Measurements from ENCODE around the gene BEST1. TPM values are rescaled to one million over a fixed set of nuclear protein-coding genes. Genes with fewer than 3 reads are reported as not detected.

The BEST1 gene
- total RNA-seq, 1 donor from 2014 or later, result 1.1 TPM

- H3K4me1 Mint-ChIP-seq, result peaks cover 70% of the 10 kb centered on the region
- H3K36me3 Mint-ChIP-seq, result peaks cover 8% of the 10 kb centered on the region
- H3K27me3 Mint-ChIP-seq (ENCODE audit: low read depth), result no peaks in the 10 kb centered on the region
- peak overlapping the region; percentile 97 for H3K27ac Mint-ChIP-seq
- H3K4me3 Mint-ChIP-seq, result no peak overlapping the region
- TF ChIP-seq CTCF (IDR thresholded peaks at IDR 0.05; ENCODE audit: unreplicated experiment), result no peak
- H3K9me3 Mint-ChIP-seq, result no peaks in the 10 kb centered on the region
- no peak for DNase-seq (ENCODE audit: low spot score in 2 of 2, unreplicated experiment in 2 of 2)
Measured at GRCh38 chr11:61969838-61970662, 19.9 kb downstream of the BEST1 start.

- Mint-ChIP-seq H3K27me3 (ENCODE audit: low read depth) (no peaks in the 10 kb centered on the region), H3K4me1 (peaks cover 75% of the 10 kb centered on the region), H3K4me3 (peak overlapping the region; percentile 30), H3K27ac (peak overlapping the region; percentile 96), H3K9me3 (no peaks in the 10 kb centered on the region), H3K36me3 (peaks cover under 1% of the 10 kb centered on the region)
- no peak for TF ChIP-seq CTCF (IDR thresholded peaks at IDR 0.05; ENCODE audit: unreplicated experiment)
- peak; percentile 80 to 88 for DNase-seq (ENCODE audit: low spot score in 2 of 2, unreplicated experiment in 2 of 2)
Measured at GRCh38 chr11:61971248-61972111, 21.3 kb downstream of the BEST1 start.

GRCh38 chr11:61972112-61972671 is 22.0 kb downstream of the BEST1 start:
- Mint-ChIP-seq H3K4me1 (peaks cover 78% of the 10 kb centered on the region), H3K9me3 (no peaks in the 10 kb centered on the region), H3K4me3 (peak overlapping the region; percentile 1), H3K36me3 (no peaks in the 10 kb centered on the region), H3K27ac (peak overlapping the region; percentile 96), H3K27me3 (ENCODE audit: low read depth) (no peaks in the 10 kb centered on the region)
- DNase-seq (ENCODE audit: low spot score in 2 of 2, unreplicated experiment in 2 of 2), result peak in 1 of 2 experiments; percentile 39
- no peak for TF ChIP-seq CTCF (IDR thresholded peaks at IDR 0.05; ENCODE audit: unreplicated experiment)

GRCh38 chr11:61972672-61973475 is 22.7 kb downstream of the BEST1 start:
- Mint-ChIP-seq H3K9me3 (no peaks in the 10 kb centered on the region), H3K4me1 (peaks cover 82% of the 10 kb centered on the region), H3K27me3 (ENCODE audit: low read depth) (no peaks in the 10 kb centered on the region), H3K36me3 (no peaks in the 10 kb centered on the region), H3K4me3 (peak overlapping the region; percentile 1), H3K27ac (peak overlapping the region; percentile 96)
- peak in 1 of 2 experiments; percentile 37 for DNase-seq (ENCODE audit: low spot score in 2 of 2, unreplicated experiment in 2 of 2)
- no peak for TF ChIP-seq CTCF (IDR thresholded peaks at IDR 0.05; ENCODE audit: unreplicated experiment)
